Mononuclear cell (primary cell): Measurements from ENCODE around the gene PTPRN2. TPM values are rescaled to one million over a fixed set of nuclear protein-coding genes. Genes with fewer than 3 reads are reported as not detected.

Source experiments
- H3K27me3 ChIP-seq: 2 replicates; pipeline ENCODE4 v1.6.0; 2011; ENCODE audit warnings: low read length, control low read depth; ENCODE audit not compliant: insufficient read depth
- H3K4me1 ChIP-seq: 2 replicates; pipeline ENCODE4 v1.5.1; 2011; ENCODE audit warnings: mild to moderate bottlenecking, low read length, control low read depth; ENCODE audit not compliant: insufficient read depth
- H3K4me3 ChIP-seq: 2 replicates; pipeline ENCODE4 v1.5.1; 2011; ENCODE audit warnings: mild to moderate bottlenecking, low read length, moderate library complexity
- H3K9me3 ChIP-seq: 2 replicates; pipeline ENCODE4 v1.5.1; 2011; ENCODE audit warnings: low read depth, mild to moderate bottlenecking, control low read depth, low read length
- total RNA-seq: library from RNA; depleted of rRNA; stranded (reverse); fragments of >200 nt; gene quantifications from one replicate; pipeline ENCODE4 v1.2.3, GENCODE V29; 2012

Gene PTPRN2
- total RNA-seq, 1 donor: 0.31 TPM

- no peaks in the 10 kb centered on the region for H3K4me1 ChIP-seq
- no peak overlapping the region for H3K4me3 ChIP-seq
- H3K27me3 ChIP-seq: no peaks in the 10 kb centered on the region
- H3K9me3 ChIP-seq: no peaks in the 10 kb centered on the region
These were observed 485.7 kb downstream of the PTPRN2 start for GRCh38 chr7:158101821-158102450.

DNA sequence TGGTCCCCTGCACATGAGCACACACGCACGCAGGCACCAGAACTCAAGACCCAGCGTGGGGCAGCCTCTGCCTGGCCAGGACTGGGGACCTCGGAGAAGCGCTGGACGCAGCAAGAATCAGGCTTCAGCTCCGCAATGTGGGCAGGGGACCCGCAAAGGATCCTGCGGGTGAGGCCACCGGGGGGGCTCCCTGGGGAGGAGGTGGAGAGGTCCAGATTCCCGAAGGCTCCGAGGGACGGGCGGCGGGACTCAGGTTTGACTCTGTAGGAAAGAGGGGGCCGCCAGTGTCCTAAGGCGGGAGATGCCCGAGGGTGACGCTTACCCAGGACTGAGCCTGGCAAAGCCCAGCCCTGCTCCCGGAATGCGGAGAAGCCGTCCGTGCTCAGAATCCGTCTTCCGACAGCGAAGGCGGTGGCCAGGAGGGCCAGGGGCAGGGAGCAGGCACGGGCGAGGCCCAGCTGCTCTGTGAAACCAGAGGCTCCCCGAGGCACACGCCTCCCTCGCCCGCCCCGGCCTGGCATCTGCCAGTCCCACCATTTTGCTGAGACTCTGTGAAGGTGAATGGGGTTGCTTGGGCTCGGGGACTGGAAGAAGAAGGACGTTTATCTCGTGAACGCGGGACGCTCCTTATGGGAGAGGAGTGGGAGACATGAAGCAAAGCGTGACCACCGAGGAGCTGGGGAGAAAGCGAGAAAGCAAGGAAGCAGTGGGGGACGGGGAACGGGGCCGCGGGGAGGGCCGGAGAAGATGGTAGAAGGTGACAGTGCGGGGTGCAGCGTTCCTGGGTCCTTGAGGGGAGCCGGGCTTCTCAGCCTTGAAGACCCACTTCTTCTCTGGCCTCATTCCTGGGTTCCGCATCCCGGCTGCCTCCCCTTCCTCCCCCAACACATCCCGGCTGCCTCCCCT is 489.2 kb downstream of the PTPRN2 start:
- H3K9me3 ChIP-seq: no peaks in the 10 kb centered on the region
- H3K4me3 ChIP-seq: no peak overlapping the region

GRCh38 chr7:158097453-158098124 is 490.0 kb downstream of the PTPRN2 start:
- H3K4me3 ChIP-seq: no peak overlapping the region
- no peaks in the 10 kb centered on the region for H3K4me1 ChIP-seq
- H3K9me3 ChIP-seq: no peaks in the 10 kb centered on the region
- H3K27me3 ChIP-seq: no peaks in the 10 kb centered on the region

More for the DNA sequence above, 489.2 kb downstream of the PTPRN2 start:
- no peaks in the 10 kb centered on the region for H3K27me3 ChIP-seq
- no peaks in the 10 kb centered on the region for H3K4me1 ChIP-seq

- Histone ChIP-seq H3K4me1 (no peaks in the 10 kb centered on the region), H3K27me3 (no peaks in the 10 kb centered on the region), H3K9me3 (no peaks in the 10 kb centered on the region), H3K4me3 (no peak overlapping the region)
These were observed 490.5 kb downstream of the PTPRN2 start for GRCh38 chr7:158097106-158097452.

GRCh38 chr7:158096582-158096981 is 491.0 kb downstream of the PTPRN2 start:
- no peaks in the 10 kb centered on the region for H3K9me3 ChIP-seq
- H3K4me1 ChIP-seq: no peaks in the 10 kb centered on the region
- no peak overlapping the region for H3K4me3 ChIP-seq
- H3K27me3 ChIP-seq: no peaks in the 10 kb centered on the region

DNA sequence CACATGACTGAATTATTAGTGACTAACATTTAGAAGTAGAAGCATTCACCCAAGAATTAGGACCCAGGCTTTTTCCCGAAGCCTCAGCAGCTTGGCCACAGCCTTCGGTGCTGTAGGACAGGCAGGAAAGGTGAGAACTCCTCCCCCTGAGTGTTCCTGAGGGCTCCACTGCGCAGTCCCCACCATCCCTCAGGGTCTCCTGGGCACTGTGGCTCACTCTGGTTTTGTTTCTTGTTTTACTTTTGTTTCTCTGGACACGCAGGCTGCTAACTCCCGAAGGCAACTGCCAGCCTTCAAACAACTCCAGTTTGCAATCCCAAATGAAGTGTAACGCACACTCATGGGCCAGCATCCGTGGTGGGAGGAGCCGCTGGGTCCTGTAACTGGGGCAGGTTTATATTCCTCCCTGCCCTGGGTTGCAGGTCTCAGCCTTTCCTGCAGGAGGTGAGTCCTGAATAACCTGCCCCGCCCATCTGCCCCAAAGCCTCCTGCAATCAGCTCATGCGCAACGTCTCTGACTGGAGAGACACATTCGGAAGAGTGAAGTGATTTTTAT is 492.9 kb downstream of the PTPRN2 start:
- Histone ChIP-seq H3K4me1 (no peaks in the 10 kb centered on the region), H3K9me3 (no peaks in the 10 kb centered on the region), H3K27me3 (no peaks in the 10 kb centered on the region), H3K4me3 (no peak overlapping the region)

GRCh38 chr7:158094046-158094445 is 493.6 kb downstream of the PTPRN2 start:
- Histone ChIP-seq H3K4me3 (no peak overlapping the region), H3K4me1 (no peaks in the 10 kb centered on the region), H3K27me3 (no peaks in the 10 kb centered on the region), H3K9me3 (no peaks in the 10 kb centered on the region)

DNA sequence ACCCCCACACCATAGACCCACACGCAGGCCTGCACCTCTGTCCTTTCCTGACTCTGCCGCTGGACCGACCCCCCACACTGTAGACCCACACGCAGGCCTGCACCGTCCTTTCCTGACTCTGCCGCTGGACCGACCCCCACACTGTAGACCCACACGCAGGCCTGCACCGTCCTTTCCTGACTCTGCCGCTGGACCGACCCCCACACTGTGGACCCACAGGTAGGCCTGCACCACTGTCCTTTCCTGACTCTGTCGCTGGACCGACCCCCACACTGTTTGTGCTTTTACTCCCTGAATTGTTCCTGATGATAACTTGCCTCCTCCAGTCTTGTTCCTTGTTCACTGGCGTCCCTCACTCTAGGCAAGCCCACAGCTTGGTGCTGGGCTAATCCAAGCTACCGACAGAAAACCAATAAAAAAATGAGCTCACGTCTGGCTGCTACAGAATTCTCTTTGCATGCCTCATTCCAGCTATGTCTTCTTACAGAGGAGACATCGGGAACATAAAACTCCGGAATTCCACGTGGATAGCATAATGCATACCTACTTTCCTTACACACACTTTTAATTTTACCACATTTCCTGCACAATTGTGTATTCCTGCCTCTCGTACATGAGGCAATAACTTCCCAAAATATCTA is 494.3 kb downstream of the PTPRN2 start:
- no peaks in the 10 kb centered on the region for H3K27me3 ChIP-seq
- H3K9me3 ChIP-seq: no peaks in the 10 kb centered on the region
- H3K4me3 ChIP-seq: no peak overlapping the region
- no peaks in the 10 kb centered on the region for H3K4me1 ChIP-seq

- Histone ChIP-seq H3K27me3 (no peaks in the 10 kb centered on the region), H3K9me3 (no peaks in the 10 kb centered on the region), H3K4me1 (no peaks in the 10 kb centered on the region), H3K4me3 (no peak overlapping the region)
These were observed 500.4 kb downstream of the PTPRN2 start for GRCh38 chr7:158087196-158087595.

GRCh38 chr7:158085741-158086695 is 501.6 kb downstream of the PTPRN2 start:
- no peaks in the 10 kb centered on the region for H3K27me3 ChIP-seq
- H3K4me3 ChIP-seq: no peak overlapping the region
- no peaks in the 10 kb centered on the region for H3K9me3 ChIP-seq
- no peaks in the 10 kb centered on the region for H3K4me1 ChIP-seq

DNA sequence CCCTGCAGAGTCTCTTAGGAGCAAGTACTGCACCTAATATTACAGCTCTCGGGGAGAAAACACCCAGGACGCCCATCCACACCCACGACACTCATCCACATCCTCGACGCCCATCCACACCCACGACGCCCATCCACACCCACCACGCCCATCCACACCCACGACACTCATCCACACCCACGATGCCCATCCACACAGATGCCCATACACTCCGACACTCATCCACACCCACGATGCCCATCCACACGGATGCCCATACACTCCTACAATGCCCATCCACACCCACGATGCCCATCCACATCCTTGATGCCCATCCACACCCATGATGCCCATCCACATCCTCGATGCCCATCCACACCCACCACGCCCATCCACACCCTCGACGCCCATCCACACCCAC is 503.1 kb downstream of the PTPRN2 start:
- H3K4me3 ChIP-seq: no peak overlapping the region
- no peaks in the 10 kb centered on the region for H3K27me3 ChIP-seq
- H3K4me1 ChIP-seq: no peaks in the 10 kb centered on the region
- H3K9me3 ChIP-seq: no peaks in the 10 kb centered on the region

GRCh38 chr7:158083526-158084310 is 503.9 kb downstream of the PTPRN2 start:
- no peaks in the 10 kb centered on the region for H3K4me1 ChIP-seq
- no peaks in the 10 kb centered on the region for H3K27me3 ChIP-seq
- no peaks in the 10 kb centered on the region for H3K9me3 ChIP-seq
- no peak overlapping the region for H3K4me3 ChIP-seq

DNA sequence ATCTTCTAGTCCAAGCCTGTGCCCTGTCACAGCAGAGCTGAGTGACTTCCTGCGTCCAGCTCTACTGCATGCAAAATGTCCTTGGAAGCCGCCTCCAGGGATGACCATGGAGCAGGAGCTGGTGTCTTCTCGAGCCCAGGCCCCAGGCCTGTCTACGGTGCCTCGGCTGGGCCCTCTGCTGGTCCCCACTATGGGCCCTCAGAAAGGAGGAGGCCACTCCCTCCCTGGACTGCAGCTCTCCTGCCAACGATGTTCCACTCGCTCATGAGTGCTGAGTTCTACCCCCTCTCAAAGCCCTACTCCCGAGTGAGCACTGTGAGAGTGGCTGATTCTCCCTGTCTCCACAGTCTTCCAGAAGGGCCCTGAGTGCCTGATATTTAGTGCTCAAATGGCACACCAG is 504.9 kb downstream of the PTPRN2 start:
- Histone ChIP-seq H3K27me3 (no peaks in the 10 kb centered on the region), H3K4me1 (no peaks in the 10 kb centered on the region), H3K9me3 (no peaks in the 10 kb centered on the region), H3K4me3 (no peak overlapping the region)
